GM12873 (cell line): ENCODE data around the gene C6orf89.

Experiments used
- CTCF ChIP-seq: IDR thresholded peaks from 2 replicates; pipeline ENCODE4 v1.5.1; 2012; ENCODE audit warnings: low read depth, mild to moderate bottlenecking, moderate library complexity, low read length, control low read depth; ENCODE audit not compliant: insufficient read depth; ENCODE audit errors: missing control alignments

The C6orf89 gene

GRCh38 chr6:36949636-36950035 is 63.9 kb downstream of the C6orf89 start:
- TF ChIP-seq CTCF, result no peak

- TF ChIP-seq CTCF, result no peak
Measured at GRCh38 chr6:36953931-36954261, 68.1 kb downstream of the C6orf89 start.

DNA sequence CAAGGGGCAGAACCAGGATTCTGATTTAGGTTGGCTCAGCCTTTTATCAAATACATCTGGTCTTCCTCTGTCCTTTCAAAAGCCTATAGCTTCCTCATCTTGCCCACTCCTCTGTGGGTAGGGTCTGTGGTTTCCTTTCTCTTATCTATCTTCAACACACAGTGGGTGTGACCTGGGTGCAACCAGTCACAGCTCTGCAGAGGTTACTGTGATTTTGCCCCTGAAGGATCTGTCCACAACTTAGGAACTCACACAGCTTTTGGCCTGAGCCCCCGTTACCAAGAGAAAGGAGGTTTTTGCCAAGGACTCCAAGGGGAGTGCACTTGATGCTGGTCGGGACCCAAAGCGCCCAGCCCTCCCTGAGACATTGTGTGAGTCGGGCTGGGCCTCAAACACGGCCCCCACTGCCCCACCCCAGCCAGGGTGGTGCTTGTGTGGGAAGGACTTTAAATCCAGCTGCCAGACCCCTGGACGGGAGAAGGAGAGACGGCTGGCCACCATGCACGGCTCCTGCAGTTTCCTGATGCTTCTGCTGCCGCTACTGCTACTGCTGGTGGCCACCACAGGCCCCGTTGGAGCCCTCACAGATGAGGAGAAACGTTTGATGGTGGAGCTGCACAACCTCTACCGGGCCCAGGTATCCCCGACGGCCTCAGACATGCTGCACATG is 68.6 kb downstream of the C6orf89 start, which contains the start of gene PI16:
Gene PI16, plus strand, starts transcription at position 477 of the 670 bp plus-strand sequence. Its CDS starts 23 bp downstream, at position 500.
- no peak for TF ChIP-seq CTCF

DNA sequence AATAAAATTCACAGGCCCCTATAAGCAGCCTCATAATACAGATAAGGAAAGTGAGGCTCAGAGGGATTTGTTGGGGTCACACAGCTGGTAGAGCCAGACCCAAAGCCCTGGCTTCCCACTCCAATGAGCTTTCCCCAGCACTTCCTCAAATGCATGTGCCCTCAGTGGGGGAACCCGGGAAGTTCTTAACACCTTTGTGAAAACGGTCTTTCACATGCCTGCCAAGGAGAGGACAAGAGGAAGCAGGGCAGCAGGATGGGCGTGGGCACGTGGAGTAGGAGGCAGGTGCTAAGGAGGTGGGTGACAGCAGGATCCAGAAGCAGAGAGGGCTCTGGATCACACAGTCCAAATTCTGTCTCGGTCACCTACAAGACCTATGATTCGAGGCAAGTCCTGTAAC is 69.4 kb downstream of the C6orf89 start:
- TF ChIP-seq CTCF, result no peak

DNA sequence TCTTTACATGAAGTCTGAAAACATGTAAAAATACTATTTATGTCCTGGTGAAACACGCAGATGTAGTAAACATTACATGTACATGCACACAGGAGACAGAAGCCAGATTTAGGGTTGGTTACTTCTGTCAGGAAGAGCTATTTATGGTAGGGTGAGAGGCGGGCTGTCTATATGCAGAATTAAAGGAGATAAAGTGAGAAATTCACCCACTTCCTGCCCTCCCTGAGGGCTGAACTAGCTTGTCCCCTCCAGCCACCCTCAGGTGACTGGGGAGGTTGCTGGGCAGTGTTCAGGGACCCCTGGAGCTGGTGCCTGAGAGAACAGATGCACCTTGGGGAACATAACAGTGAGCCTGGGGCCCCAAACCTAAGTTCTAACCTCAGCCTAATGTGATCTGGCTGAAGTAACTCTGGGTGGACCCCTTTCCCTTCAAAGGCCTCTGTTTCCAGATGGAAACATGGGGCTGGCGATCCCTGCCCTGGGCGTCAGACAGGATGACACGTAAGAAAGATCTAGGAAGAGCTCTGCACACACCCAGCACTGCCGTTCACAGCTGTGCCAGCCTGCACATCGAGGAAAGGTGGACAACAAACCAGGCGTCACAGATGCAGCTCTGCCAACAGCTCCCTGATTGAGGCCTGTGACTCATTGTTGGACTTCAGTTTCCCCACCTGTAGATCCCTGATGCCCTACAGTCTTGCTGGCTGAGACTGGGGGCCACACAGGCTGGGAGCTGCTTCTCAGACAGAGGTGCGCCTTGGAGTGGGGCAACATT is 70.1 kb downstream of the C6orf89 start:
- no peak for TF ChIP-seq CTCF

DNA sequence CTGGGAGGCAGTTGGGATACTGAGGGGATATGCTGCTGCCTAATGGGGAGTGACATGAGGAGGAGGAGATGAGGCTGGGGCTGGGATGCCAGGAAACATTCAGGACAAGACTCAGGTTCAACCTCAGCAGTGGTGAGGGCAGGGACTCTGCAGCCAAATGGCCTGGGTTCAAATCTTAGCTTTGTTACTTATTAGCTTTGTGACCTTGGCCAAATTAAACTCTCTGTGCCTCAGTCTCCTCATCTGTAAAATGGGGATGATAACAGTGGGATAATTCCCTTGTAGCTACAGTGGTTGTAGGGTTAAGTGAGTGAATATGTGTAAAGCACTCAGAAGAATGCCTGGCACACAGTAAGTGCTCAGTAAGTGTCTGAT is 70.7 kb downstream of the C6orf89 start:
- no peak for TF ChIP-seq CTCF

- TF ChIP-seq CTCF, result no peak
Measured at GRCh38 chr6:36957773-36958271, 72.1 kb downstream of the C6orf89 start.
